ENCODE results near the gene UBE2L3. TPM values are rescaled to one million over a fixed set of nuclear protein-coding genes. Genes with fewer than 3 reads are reported as not detected.
A peak's percentile ranks its signal among the peaks of the same experiment; 100 is the strongest.

Gene UBE2L3
- total and polyA plus RNA-seq, 2 of the 13 experiments (the other 11 are each of a cell fraction or from before 2014, with no cell fraction given): 30.2 to 58.1 TPM

DNA sequence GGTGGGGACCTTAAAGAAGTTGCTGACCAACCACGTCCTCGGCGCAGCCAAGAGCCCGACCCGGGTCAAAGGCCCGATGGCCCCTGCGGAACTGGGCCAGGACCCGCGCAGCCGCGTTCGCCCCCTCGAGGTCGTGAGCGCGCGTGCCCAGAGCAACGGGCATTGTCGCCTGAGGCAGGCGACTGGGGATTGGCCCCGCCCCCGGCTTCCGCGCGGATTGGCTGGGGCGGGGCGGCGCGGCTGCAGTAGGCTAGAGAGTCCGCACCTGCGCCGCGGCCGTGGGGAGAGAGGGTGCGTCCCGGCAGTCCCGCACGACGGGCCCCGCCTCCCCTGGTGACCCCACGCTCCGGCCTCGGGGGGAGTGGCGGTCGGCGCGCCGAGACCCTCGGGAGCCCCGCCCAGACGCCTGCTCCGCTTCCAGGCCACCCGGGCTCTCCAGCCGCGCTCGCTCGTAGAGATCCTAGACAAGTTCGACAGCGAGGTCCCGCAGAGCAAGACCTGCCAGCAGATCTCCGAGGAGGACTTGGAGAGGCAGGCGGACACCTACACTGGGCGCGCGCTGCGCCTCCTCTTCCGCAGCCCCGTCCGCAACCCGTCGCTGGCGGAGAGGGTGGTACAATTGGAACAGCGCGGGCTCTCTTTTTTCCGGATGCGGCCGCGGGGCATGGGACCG lies 90.0 kb downstream of the UBE2L3 start (continued):
- TF ChIP-seq TSC22D2 (CRISPR knock-in tag; IDR thresholded peaks at IDR 0.05; ENCODE audit: borderline replicate concordance) (no peak), ZNF777 (CRISPR knock-in tag; IDR thresholded peaks at IDR 0.05) (peak; percentile 100), MAFK (conservative IDR thresholded peaks at IDR 0.05 in 1 of 2, IDR thresholded peaks at IDR 0.05 in 1 of 2; ENCODE audit: low read length in 2 of 2) (no peak), ZNF317 (CRISPR knock-in tag; IDR thresholded peaks at IDR 0.05) (no peak), ZNF720 (CRISPR knock-in tag; IDR thresholded peaks at IDR 0.05) (no peak), ZFY (CRISPR knock-in tag; IDR thresholded peaks at IDR 0.05) (peak; percentile 68), ZBTB42 (CRISPR knock-in tag; IDR thresholded peaks at IDR 0.05) (0 out of 2 replicates have a peak, but pooled peaks have one; percentile 53), SAP130 (CRISPR knock-in tag; IDR thresholded peaks at IDR 0.05; ENCODE audit: low read depth) (peak; percentile 73), TBL1XR1 (IDR thresholded peaks at IDR 0.05; ENCODE audit: borderline replicate concordance, low read length, partially characterized antibody) (no peak), NR1H2 (CRISPR knock-in tag; IDR thresholded peaks at IDR 0.05; ENCODE audit: borderline replicate concordance, low read depth) (no peak), TGIF2 (CRISPR knock-in tag; IDR thresholded peaks at IDR 0.05) (no peak), PCBP1 (IDR thresholded peaks at IDR 0.05; ENCODE audit: borderline replicate concordance, low read depth, low read length) (0 out of 2 replicates have a peak, but pooled peaks have one; percentile 58), NFRKB (IDR thresholded peaks at IDR 0.05) (no peak), ZNF761 (CRISPR knock-in tag; conservative IDR thresholded peaks at IDR 0.05) (no peak), ZNF766 (CRISPR knock-in tag; IDR thresholded peaks at IDR 0.05; ENCODE audit: borderline replicate concordance) (0 out of 2 replicates have a peak, but pooled peaks have one; percentile 21)
- TF ChIP-seq, protein P1, sequence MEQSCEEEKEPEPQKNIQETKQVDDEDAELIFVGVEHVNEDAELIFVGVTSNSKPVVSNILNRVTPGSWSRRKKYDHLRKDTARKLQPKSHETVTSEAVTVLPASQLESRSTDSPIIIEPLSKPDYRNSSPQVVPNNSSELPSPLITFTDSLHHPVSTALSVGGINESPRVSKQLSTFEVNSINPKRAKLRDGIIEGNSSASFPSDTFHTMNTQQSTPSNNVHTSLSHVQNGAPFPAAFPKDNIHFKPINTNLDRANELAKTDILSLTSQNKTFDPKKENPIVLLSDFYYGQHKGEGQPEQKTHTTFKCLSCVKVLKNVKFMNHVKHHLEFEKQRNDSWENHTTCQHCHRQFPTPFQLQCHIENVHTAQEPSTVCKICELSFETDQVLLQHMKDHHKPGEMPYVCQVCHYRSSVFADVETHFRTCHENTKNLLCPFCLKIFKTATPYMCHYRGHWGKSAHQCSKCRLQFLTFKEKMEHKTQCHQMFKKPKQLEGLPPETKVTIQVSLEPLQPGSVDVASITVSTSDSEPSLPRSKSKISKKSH (CRISPR knock-in tag; IDR thresholded peaks at IDR 0.05; ENCODE audit: borderline replicate concordance): 0 out of 2 replicates have a peak, but pooled peaks have one; percentile 50
- TF ChIP-seq, protein P2, sequence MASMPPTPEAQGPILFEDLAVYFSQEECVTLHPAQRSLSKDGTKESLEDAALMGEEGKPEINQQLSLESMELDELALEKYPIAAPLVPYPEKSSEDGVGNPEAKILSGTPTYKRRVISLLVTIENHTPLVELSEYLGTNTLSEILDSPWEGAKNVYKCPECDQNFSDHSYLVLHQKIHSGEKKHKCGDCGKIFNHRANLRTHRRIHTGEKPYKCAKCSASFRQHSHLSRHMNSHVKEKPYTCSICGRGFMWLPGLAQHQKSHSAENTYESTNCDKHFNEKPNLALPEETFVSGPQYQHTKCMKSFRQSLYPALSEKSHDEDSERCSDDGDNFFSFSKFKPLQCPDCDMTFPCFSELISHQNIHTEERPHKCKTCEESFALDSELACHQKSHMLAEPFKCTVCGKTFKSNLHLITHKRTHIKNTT (CRISPR knock-in tag; IDR thresholded peaks at IDR 0.05): no peak
- TF ChIP-seq, protein P3, sequence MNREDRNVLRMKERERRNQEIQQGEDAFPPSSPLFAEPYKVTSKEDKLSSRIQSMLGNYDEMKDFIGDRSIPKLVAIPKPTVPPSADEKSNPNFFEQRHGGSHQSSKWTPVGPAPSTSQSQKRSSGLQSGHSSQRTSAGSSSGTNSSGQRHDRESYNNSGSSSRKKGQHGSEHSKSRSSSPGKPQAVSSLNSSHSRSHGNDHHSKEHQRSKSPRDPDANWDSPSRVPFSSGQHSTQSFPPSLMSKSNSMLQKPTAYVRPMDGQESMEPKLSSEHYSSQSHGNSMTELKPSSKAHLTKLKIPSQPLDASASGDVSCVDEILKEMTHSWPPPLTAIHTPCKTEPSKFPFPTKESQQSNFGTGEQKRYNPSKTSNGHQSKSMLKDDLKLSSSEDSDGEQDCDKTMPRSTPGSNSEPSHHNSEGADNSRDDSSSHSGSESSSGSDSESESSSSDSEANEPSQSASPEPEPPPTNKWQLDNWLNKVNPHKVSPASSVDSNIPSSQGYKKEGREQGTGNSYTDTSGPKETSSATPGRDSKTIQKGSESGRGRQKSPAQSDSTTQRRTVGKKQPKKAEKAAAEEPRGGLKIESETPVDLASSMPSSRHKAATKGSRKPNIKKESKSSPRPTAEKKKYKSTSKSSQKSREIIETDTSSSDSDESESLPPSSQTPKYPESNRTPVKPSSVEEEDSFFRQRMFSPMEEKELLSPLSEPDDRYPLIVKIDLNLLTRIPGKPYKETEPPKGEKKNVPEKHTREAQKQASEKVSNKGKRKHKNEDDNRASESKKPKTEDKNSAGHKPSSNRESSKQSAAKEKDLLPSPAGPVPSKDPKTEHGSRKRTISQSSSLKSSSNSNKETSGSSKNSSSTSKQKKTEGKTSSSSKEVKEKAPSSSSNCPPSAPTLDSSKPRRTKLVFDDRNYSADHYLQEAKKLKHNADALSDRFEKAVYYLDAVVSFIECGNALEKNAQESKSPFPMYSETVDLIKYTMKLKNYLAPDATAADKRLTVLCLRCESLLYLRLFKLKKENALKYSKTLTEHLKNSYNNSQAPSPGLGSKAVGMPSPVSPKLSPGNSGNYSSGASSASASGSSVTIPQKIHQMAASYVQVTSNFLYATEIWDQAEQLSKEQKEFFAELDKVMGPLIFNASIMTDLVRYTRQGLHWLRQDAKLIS (CRISPR knock-in tag; IDR thresholded peaks at IDR 0.05): no peak
- TF ChIP-seq, protein P4, sequence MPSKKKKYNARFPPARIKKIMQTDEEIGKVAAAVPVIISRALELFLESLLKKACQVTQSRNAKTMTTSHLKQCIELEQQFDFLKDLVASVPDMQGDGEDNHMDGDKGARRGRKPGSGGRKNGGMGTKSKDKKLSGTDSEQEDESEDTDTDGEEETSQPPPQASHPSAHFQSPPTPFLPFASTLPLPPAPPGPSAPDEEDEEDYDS (CRISPR knock-in tag; IDR thresholded peaks at IDR 0.05): no peak; the same call in 1 of the 2 replicates
- TF ChIP-seq, protein P5, sequence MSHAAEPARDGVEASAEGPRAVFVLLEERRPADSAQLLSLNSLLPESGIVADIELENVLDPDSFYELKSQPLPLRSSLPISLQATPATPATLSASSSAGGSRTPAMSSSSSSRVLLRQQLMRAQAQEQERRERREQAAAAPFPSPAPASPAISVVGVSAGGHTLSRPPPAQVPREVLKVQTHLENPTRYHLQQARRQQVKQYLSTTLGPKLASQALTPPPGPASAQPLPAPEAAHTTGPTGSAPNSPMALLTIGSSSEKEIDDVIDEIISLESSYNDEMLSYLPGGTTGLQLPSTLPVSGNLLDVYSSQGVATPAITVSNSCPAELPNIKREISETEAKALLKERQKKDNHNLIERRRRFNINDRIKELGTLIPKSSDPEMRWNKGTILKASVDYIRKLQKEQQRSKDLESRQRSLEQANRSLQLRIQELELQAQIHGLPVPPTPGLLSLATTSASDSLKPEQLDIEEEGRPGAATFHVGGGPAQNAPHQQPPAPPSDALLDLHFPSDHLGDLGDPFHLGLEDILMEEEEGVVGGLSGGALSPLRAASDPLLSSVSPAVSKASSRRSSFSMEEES (CRISPR knock-in tag; IDR thresholded peaks at IDR 0.05): peak; percentile 26; the same call in 1 of the 2 replicates
